ENCODE measurements around the gene COPB1.

COPB1 gene

GRCh38 chr11:14422814-14423182 lies 76.8 kb downstream of the COPB1 start:
- Histone ChIP-seq H3K4me3 (IDR thresholded peaks at IDR 0.05; ENCODE audit: insufficient read depth, low read depth, low read length) (no peak overlapping the region), H3K9ac (no peak overlapping the region), H4K20me1 (ENCODE audit: insufficient read depth) (no peaks in the 10 kb centered on the region), H3K36me3 (ENCODE audit: insufficient read depth) (no peaks in the 10 kb centered on the region), H3K79me2 (ENCODE audit: insufficient read depth, low read depth) (no peaks in the 10 kb centered on the region), H3K4me2 (no peak overlapping the region), H3K27me3 (ENCODE audit: insufficient read depth, low read depth) (no peaks in the 10 kb centered on the region), H2AFZ (ENCODE audit: low read depth) (no peak overlapping the region), H3K4me1 (ENCODE audit: low read depth, poor library complexity, severe bottlenecking) (no peaks in the 10 kb centered on the region), H3K27ac (no peak overlapping the region)
- TF ChIP-seq CTCF (conservative IDR thresholded peaks at IDR 0.05; ENCODE audit: low read depth, low read length) = no peak

DNA sequence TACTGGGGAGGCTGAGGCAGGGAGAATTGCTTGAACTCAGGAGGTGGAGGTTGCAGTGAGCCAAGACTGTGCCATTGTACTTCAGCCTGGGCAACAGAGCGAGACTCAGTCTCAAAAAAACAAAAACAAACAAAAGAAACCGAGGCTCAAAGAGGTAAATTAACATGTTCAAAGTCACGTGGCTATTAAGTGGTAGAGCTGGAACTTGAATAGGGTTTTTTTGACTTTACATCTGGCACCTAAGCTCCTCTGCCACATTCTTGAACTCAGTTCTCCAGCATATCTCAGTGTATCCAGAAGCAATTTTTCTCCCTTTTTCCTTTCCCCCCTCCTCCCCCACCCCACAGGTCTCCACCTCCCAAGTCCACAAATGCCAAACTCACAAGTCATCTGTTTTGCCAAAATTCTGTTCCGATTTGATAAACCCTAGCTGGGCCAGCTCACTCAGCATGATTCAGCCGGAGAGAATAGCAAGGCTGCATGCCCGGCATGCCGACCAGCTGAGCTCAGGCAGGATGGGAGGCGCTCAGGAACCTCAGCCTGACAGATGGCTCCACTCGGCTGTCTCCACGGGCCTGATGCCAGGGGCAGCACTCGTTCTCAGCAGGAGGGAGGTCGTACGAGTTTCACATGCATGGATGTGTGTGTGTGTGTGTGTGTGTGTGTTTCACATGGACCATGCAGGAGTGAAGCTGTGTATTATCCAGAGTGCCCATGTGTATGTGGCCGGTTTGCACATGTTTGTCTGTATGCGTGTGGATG lies 77.4 kb downstream of the COPB1 start:
- Histone ChIP-seq H4K20me1 (ENCODE audit: insufficient read depth) (no peaks in the 10 kb centered on the region), H3K4me1 (ENCODE audit: low read depth, poor library complexity, severe bottlenecking) (no peaks in the 10 kb centered on the region), H3K9ac (no peak overlapping the region), H3K79me2 (ENCODE audit: insufficient read depth, low read depth) (no peaks in the 10 kb centered on the region), H3K27me3 (ENCODE audit: insufficient read depth, low read depth) (no peaks in the 10 kb centered on the region), H2AFZ (ENCODE audit: low read depth) (no peak overlapping the region), H3K4me2 (no peak overlapping the region), H3K4me3 (IDR thresholded peaks at IDR 0.05; ENCODE audit: insufficient read depth, low read depth, low read length) (no peak overlapping the region), H3K36me3 (ENCODE audit: insufficient read depth) (no peaks in the 10 kb centered on the region), H3K27ac (no peak overlapping the region)
- TF ChIP-seq CTCF (conservative IDR thresholded peaks at IDR 0.05; ENCODE audit: low read depth, low read length) = no peak

GRCh38 chr11:14420223-14420622 lies 79.4 kb downstream of the COPB1 start:
- Histone ChIP-seq H2AFZ (ENCODE audit: low read depth) (no peak overlapping the region), H3K79me2 (ENCODE audit: insufficient read depth, low read depth) (no peaks in the 10 kb centered on the region), H3K4me1 (ENCODE audit: low read depth, poor library complexity, severe bottlenecking) (no peaks in the 10 kb centered on the region), H3K36me3 (ENCODE audit: insufficient read depth) (no peaks in the 10 kb centered on the region), H3K27me3 (ENCODE audit: insufficient read depth, low read depth) (no peaks in the 10 kb centered on the region), H4K20me1 (ENCODE audit: insufficient read depth) (no peaks in the 10 kb centered on the region), H3K4me2 (no peak overlapping the region), H3K9ac (no peak overlapping the region), H3K27ac (no peak overlapping the region), H3K4me3 (IDR thresholded peaks at IDR 0.05; ENCODE audit: insufficient read depth, low read depth, low read length) (no peak overlapping the region)
- no peak for TF ChIP-seq CTCF (conservative IDR thresholded peaks at IDR 0.05; ENCODE audit: low read depth, low read length)

GRCh38 chr11:14418801-14419417 lies 80.7 kb downstream of the COPB1 start:
- Histone ChIP-seq H2AFZ (ENCODE audit: low read depth) (no peak overlapping the region), H4K20me1 (ENCODE audit: insufficient read depth) (no peaks in the 10 kb centered on the region), H3K27me3 (ENCODE audit: insufficient read depth, low read depth) (no peaks in the 10 kb centered on the region), H3K4me1 (ENCODE audit: low read depth, poor library complexity, severe bottlenecking) (no peaks in the 10 kb centered on the region), H3K27ac (no peak overlapping the region), H3K4me3 (IDR thresholded peaks at IDR 0.05; ENCODE audit: insufficient read depth, low read depth, low read length) (no peak overlapping the region), H3K4me2 (no peak overlapping the region), H3K9ac (no peak overlapping the region), H3K79me2 (ENCODE audit: insufficient read depth, low read depth) (no peaks in the 10 kb centered on the region), H3K36me3 (ENCODE audit: insufficient read depth) (no peaks in the 10 kb centered on the region)
- TF ChIP-seq CTCF (conservative IDR thresholded peaks at IDR 0.05; ENCODE audit: low read depth, low read length) = peak; percentile 52

Measured in KMS-11 (cell line).